Smooth muscle cell (in vitro differentiated cells): Measurements from ENCODE around the gene F5. TPM values are rescaled to one million over a fixed set of nuclear protein-coding genes. Genes with fewer than 3 reads are reported as not detected.
A peak's percentile ranks its signal among the peaks of the same experiment; 100 is the strongest.

ENCODE experiments used
- DNase-seq: peaks from one replicate; lab custom pipeline; 2025; ENCODE audit not compliant: unreplicated experiment; lab: John Stamatoyannopoulos, UW
- H2AFZ ChIP-seq: fragments of 200-600 bp; sonication (generic); 2 replicates; pipeline ENCODE4 v1.6.0; 2016; ENCODE audit warnings: antibody characterized with exemption, low read depth, mild to moderate bottlenecking
- H3F3A ChIP-seq: fragments of 200-600 bp; sonication (generic); 2 replicates; pipeline ENCODE4 v1.6.0; 2017; ENCODE audit warnings: antibody characterized with exemption, low read depth
- H3K27ac ChIP-seq: fragments of 200-600 bp; sonication (generic); 2 replicates; pipeline ENCODE4 v1.5.1; 2016; ENCODE audit warnings: low read depth, mild to moderate bottlenecking
- H3K27me3 ChIP-seq: fragments of 200-600 bp; sonication (generic); 2 replicates; pipeline ENCODE4 v1.6.1; 2016; ENCODE audit warnings: low read depth, mild to moderate bottlenecking
- H3K36me3 ChIP-seq: fragments of 200-600 bp; sonication (generic); 2 replicates; pipeline ENCODE4 v1.5.1; 2016; ENCODE audit warnings: low read depth
- H3K4me1 ChIP-seq: fragments of 200-600 bp; sonication (generic); 2 replicates; pipeline ENCODE4 v1.5.1; 2016; ENCODE audit warnings: low read depth
- H3K4me2 ChIP-seq: fragments of 200-600 bp; sonication (generic); 2 replicates; pipeline ENCODE4 v1.6.0; 2016; ENCODE audit warnings: mild to moderate bottlenecking
- H3K4me3 ChIP-seq: fragments of 200-600 bp; sonication (generic); 2 replicates; pipeline ENCODE4 v1.5.1; 2016; ENCODE audit warnings: mild to moderate bottlenecking
- H3K79me2 ChIP-seq: fragments of 200-600 bp; sonication (generic); 2 replicates; pipeline ENCODE4 v1.6.0; 2016; ENCODE audit warnings: low read depth, mild to moderate bottlenecking
- H3K9ac ChIP-seq: fragments of 200-600 bp; sonication (generic); 2 replicates; pipeline ENCODE4 v1.6.0; 2016; ENCODE audit warnings: low read depth
- H3K9me3 ChIP-seq: fragments of 200-600 bp; sonication (generic); replicated peaks from 2 replicates; pipeline ENCODE4 v1.5.1; 2016; ENCODE audit warnings: low read depth
- H4K20me1 ChIP-seq: fragments of 200-600 bp; sonication (generic); 2 replicates; pipeline ENCODE4 v1.6.0; 2016; ENCODE audit warnings: low read depth
- CTCF ChIP-seq: fragments of 200-600 bp; sonication (generic); IDR thresholded peaks from 2 replicates; pipeline ENCODE4 v1.5.1; 2017; ENCODE audit warnings: borderline replicate concordance, mild to moderate bottlenecking, antibody characterized with exemption; ENCODE audit not compliant: insufficient read depth, poor library complexity, severe bottlenecking
- WGBS: methylation state at CpG from one replicate; pipeline ENCODE4 v1.1.7; 2016; ENCODE audit warnings: low lambda C conversion rate; 5-methylcytosine and 5-hydroxymethylcytosine counted together
- polyA plus RNA-seq: library from polyadenylated mRNA; unstranded; fragments of >200 nt; fragmentation: Nextera tagmentation; extraction: Ambion mirVana; gene quantifications from 2 replicates; pipeline ENCODE4 v1.2.1, GENCODE V29; 2016
- total RNA-seq: library from RNA; depleted of rRNA; stranded (reverse); fragments of >200 nt; gene quantifications from 2 replicates; pipeline ENCODE4 v1.2.3, GENCODE V29; 2014

F5 gene
- total and polyA plus RNA-seq, 2 experiments from 2014 or later = 0.13 to 0.45 TPM

GRCh38 chr1:169484683-169485430 is 101.4 kb downstream of the F5 start:
- H3K9ac ChIP-seq = peak overlapping the region; percentile 99
- peaks cover 54% of the 10 kb centered on the region for H4K20me1 ChIP-seq
- H3F3A ChIP-seq = peaks cover 8% of the 10 kb centered on the region
- no peak for TF ChIP-seq CTCF
- WGBS = 9% methylated on average over 15 of the region's 15 CpGs
- peak overlapping the region; percentile 89 for H3K4me3 ChIP-seq
- peak; percentile 39 for DNase-seq
- H3K36me3 ChIP-seq = no peaks in the 10 kb centered on the region
- H3K4me2 ChIP-seq = peak overlapping the region; percentile 86
- H3K4me1 ChIP-seq = peaks cover 41% of the 10 kb centered on the region
- H3K79me2 ChIP-seq = peaks cover 55% of the 10 kb centered on the region
- H2AFZ ChIP-seq = no peak overlapping the region
- H3K27ac ChIP-seq = peak overlapping the region; percentile 99
- no peaks in the 10 kb centered on the region for H3K27me3 ChIP-seq
- H3K9me3 ChIP-seq = no peaks in the 10 kb centered on the region

- 66% methylated on average over 4 of the region's 4 CpGs for WGBS
- peak overlapping the region; percentile 89 for H3K4me3 ChIP-seq
- peaks cover 63% of the 10 kb centered on the region for H3K79me2 ChIP-seq
- no peak for TF ChIP-seq CTCF
- peaks cover 49% of the 10 kb centered on the region for H3K4me1 ChIP-seq
- H3K9ac ChIP-seq = peak overlapping the region; percentile 99
- H3K27me3 ChIP-seq = no peaks in the 10 kb centered on the region
- no peaks in the 10 kb centered on the region for H3K9me3 ChIP-seq
- no peaks in the 10 kb centered on the region for H3K36me3 ChIP-seq
- H3F3A ChIP-seq = peaks cover 8% of the 10 kb centered on the region
- H4K20me1 ChIP-seq = peaks cover 61% of the 10 kb centered on the region
- peak overlapping the region; percentile 99 for H3K27ac ChIP-seq
- H2AFZ ChIP-seq = no peak overlapping the region
- peak overlapping the region; percentile 86 for H3K4me2 ChIP-seq
- no peak for DNase-seq
Observed at GRCh38 chr1:169484101-169484500, 102.2 kb downstream of the F5 start.

GRCh38 chr1:169483500-169483966 is 102.7 kb downstream of the F5 start:
- no peaks in the 10 kb centered on the region for H3K27me3 ChIP-seq
- no peak for TF ChIP-seq CTCF
- H3K4me2 ChIP-seq = peak overlapping the region; percentile 86
- no peaks in the 10 kb centered on the region for H3K9me3 ChIP-seq
- no peak for DNase-seq
- H3K9ac ChIP-seq = peak overlapping the region; percentile 99
- peak overlapping the region; percentile 99 for H3K27ac ChIP-seq
- H3K4me3 ChIP-seq = peak overlapping the region; percentile 89
- H3F3A ChIP-seq = peaks cover 8% of the 10 kb centered on the region
- H3K36me3 ChIP-seq = no peaks in the 10 kb centered on the region
- peaks cover 51% of the 10 kb centered on the region for H3K4me1 ChIP-seq
- H4K20me1 ChIP-seq = peaks cover 67% of the 10 kb centered on the region
- no peak overlapping the region for H2AFZ ChIP-seq
- WGBS = 55% methylated on average over 5 of the region's 5 CpGs
- H3K79me2 ChIP-seq = peaks cover 66% of the 10 kb centered on the region
